NT2/D1 (cell line): ENCODE measurements around the gene TGM1.
"Not testable (repeated sequence)": the region's sequence is repeated elsewhere in the genome, so short reads cannot be mapped to it uniquely, and the experiment has no call there.

Experiments
- DNase-seq: peaks from one replicate; pipeline ENCODE4 v3.0.0-alpha.2; 2011; ENCODE audit warnings: low read depth, low spot score
- H3K27me3 ChIP-seq: 2 replicates; pipeline ENCODE4 v1.6.0; 2011; ENCODE audit warnings: mild to moderate bottlenecking; ENCODE audit not compliant: insufficient read length, insufficient read depth
- H3K36me3 ChIP-seq: 2 replicates; pipeline ENCODE4 v1.6.1; 2011; ENCODE audit warnings: mild to moderate bottlenecking, low read length, mixed read lengths; ENCODE audit not compliant: insufficient read depth, insufficient read length
- H3K4me1 ChIP-seq: 2 replicates; pipeline ENCODE4 v1.5.1; 2011; ENCODE audit not compliant: insufficient read depth, insufficient read length
- H3K4me3 ChIP-seq: 2 replicates; pipeline ENCODE4 v1.5.1; 2011; ENCODE audit warnings: low read depth; ENCODE audit not compliant: insufficient read length
- H3K9ac ChIP-seq: 2 replicates; pipeline ENCODE4 v1.6.0; 2011; ENCODE audit warnings: low read depth; ENCODE audit not compliant: insufficient read length
- H3K9me3 ChIP-seq: 2 replicates; pipeline ENCODE4 v1.5.1; 2011; ENCODE audit warnings: mild to moderate bottlenecking, low read length; ENCODE audit not compliant: insufficient read depth
- SUZ12 ChIP-seq: IDR thresholded peaks from 2 replicates; pipeline ENCODE4 v1.6.1; 2011; ENCODE audit not compliant: insufficient read length, insufficient read depth; ENCODE audit errors: extremely low read depth
- YY1 ChIP-seq: IDR thresholded peaks from 2 replicates; pipeline ENCODE4 v1.6.1; 2011; ENCODE audit not compliant: insufficient read length, insufficient read depth
- ZNF274 ChIP-seq: IDR thresholded peaks from 2 replicates; pipeline ENCODE4 v1.6.1; 2011; ENCODE audit warnings: mild to moderate bottlenecking, low read depth, low read length

The TGM1 gene

GRCh38 chr14:24233538-24233866, 29.5 kb downstream of the TGM1 start:
- TF ChIP-seq YY1, result no peak
- no peak for TF ChIP-seq SUZ12
- TF ChIP-seq ZNF274, result no peak
- H3K9me3 ChIP-seq, result no peaks in the 10 kb centered on the region

DNA sequence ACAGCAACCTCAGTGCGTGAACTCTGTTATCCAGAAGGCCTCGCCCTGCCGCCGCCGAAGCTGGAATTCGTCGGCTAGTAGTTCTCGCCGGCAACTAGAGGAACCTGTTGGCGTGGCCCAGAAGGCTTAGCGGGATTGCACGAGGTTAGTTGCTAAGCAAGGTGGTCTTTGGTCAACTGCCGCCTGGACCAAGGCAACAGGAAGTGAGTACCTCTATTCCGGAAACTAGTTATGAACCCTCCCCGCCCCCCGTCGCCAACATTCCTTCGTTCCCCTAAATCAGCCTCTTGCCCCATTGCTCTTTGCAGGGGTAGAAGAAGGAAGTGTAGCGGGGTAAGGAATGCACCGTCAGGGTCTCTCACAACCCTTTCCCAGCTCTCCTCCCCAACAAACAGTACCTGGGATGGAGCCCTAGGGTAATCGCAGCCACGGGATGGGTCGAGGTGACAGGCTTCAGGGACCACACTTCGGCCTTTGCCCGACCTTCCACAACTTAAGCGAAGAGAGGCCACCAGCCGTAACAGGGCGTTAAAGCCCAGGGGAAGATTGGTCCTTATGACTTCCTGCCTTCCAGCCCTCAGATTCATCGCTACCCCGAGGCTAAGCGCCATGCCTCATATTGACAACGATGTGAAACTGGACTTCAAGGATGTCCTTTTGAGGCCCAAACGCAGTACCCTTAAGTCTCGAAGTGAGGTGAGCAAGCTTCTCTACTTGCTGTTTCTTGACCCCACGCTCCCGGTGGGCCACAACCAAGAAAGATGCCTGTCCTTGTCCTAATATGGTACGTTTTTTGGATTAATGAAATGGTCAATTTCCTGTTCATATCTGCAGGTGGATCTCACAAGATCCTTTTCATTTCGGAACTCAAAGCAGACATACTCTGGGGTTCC, 30.1 kb downstream of the TGM1 start, which contains the start of gene GMPR2:
GMPR2 (plus strand) TSS at position 285 of the 893 bp plus-strand sequence; CDS start at position 610, 325 bp downstream.
- H3K9ac ChIP-seq, result peak within 1 kb of the TSS; percentile 95
- no peaks in the 10 kb centered on the region for H3K27me3 ChIP-seq
- no peak for TF ChIP-seq SUZ12
- TF ChIP-seq YY1, result no peak
- H3K9me3 ChIP-seq, result no peaks in the 10 kb centered on the region
- no peaks in the 10 kb centered on the region for H3K4me1 ChIP-seq
- peaks cover 53% of the 10 kb centered on the region for H3K36me3 ChIP-seq
- peak within 1 kb of the TSS; percentile 92 for H3K4me3 ChIP-seq
- no peak for DNase-seq

More at GRCh38 chr14:24233538-24233866, 29.5 kb downstream of the TGM1 start:
- Histone ChIP-seq H3K9ac (peak overlapping the region; percentile 83), H3K36me3 (peaks cover 54% of the 10 kb centered on the region), H3K4me1 (no peaks in the 10 kb centered on the region), H3K27me3 (no peaks in the 10 kb centered on the region), H3K4me3 (peak overlapping the region; percentile 92)
- no peak for DNase-seq

DNA sequence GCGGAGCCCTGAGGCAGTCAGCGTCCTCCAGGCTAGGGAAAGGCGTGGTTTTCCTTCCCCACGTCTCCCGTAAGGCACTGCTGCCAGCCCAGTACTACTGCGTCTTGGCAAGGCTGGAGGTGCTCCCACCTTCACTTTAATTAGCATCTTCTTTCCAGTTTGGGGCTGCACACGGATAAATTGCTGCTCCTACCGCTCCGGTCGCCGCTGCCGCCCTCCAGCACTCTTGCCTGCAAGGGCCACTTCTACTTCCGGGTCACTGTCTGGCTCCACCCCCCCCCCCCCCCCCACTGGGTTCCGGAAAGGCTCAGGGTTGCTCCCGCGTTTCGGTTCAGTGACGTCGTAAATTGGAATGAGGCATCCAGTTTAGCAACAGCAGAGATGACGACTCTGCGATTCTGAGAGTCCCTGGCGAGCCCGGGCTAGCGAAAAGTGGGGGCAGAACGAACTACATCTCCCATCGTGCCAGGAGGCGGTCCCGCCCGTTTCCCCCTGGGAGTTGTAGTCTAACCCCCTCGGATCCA, 30.8 kb downstream of the TGM1 start, which contains the start of gene NEDD8:
NEDD8 (minus strand) TSS at position 247 of the 524 bp plus-strand sequence; CDS start at position 147, 100 bp downstream.
- TF ChIP-seq ZNF274, result no peak
- TF ChIP-seq YY1, result no peak
- TF ChIP-seq SUZ12, result no peak
- no peaks in the 10 kb centered on the region for H3K4me1 ChIP-seq
- H3K27me3 ChIP-seq, result no peaks in the 10 kb centered on the region
- peak within 1 kb of the TSS; percentile 92 for H3K4me3 ChIP-seq
- no peaks in the 10 kb centered on the region for H3K9me3 ChIP-seq
- DNase-seq, result peak; percentile 70
- H3K36me3 ChIP-seq, result peaks cover 47% of the 10 kb centered on the region
- H3K9ac ChIP-seq, result peak within 1 kb of the TSS; percentile 95

DNA sequence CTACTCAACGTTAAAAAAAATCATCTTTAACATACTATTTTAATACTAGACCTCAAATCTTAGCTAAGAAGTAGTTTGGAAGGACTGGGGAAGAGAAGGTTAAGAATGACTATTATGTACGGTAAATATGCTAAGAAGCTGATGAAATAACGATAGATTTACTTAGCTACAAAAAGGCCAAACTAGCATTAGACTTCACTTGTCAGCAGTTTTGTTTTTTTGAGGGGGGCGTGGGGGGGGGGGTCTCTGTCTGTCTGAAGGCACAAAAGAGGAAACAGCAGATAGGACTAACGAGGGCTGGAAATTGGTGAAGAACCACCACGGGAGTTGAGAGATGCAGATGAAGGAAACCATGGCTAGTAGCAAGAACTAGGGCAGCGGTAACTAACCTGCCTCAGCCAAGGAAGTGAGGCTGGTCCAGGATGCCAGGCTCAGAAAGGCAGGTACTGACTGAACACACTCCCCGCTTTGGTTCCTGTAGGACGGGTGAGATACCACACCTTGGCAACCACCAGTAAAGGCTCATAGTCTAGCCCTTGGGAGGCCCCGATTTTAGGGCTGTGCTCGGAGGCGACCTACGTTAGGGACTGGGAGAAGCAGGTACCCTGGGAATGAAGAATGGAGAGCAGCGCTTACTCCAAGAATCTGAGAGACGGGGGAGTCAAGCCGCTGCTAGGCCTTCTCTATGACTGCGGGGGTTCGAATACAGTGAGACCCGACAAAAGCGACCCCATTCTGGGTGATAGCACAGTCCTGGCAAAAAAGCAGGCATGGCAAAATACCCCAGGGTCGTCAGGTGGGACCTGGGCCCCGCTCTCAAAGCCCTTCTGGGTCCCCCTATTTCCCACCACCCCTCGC, 31.5 kb downstream of the TGM1 start:
- Histone ChIP-seq H3K27me3 (no peaks in the 10 kb centered on the region), H3K9me3 (no peaks in the 10 kb centered on the region), H3K4me1 (no peaks in the 10 kb centered on the region), H3K4me3 (peak overlapping the region; percentile 92), H3K36me3 (peaks cover 40% of the 10 kb centered on the region), H3K9ac (peak overlapping the region; percentile 95)
- no peak for DNase-seq
- no peak for TF ChIP-seq SUZ12

DNA sequence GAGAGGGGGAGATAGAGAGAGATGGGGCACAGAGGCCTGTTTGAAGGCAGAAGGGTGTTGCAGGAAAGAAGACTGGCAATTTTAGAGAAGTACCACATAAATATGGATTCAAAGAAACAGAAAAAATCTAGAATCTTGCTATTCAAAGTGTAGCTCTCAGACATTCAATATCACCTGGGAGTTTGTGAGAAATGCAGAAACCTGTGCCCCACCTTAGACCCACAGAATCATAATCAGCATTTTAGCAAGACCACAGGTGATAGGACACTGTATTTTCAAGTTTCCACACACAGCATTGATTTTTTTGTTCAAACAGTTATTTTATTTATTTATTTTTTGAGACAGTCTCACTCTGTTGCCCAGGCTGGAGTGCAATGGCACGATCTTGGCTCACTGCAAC, 34.1 kb downstream of the TGM1 start:
- Histone ChIP-seq H3K9me3 (no peaks in the 10 kb centered on the region), H3K4me1 (no peaks in the 10 kb centered on the region), H3K27me3 (no peaks in the 10 kb centered on the region), H3K36me3 (peaks cover 20% of the 10 kb centered on the region), H3K9ac (no peak overlapping the region), H3K4me3 (no peak overlapping the region)
- TF ChIP-seq SUZ12 (no peak), YY1 (no peak), ZNF274 (no peak)
- DNase-seq, result no peak

DNA sequence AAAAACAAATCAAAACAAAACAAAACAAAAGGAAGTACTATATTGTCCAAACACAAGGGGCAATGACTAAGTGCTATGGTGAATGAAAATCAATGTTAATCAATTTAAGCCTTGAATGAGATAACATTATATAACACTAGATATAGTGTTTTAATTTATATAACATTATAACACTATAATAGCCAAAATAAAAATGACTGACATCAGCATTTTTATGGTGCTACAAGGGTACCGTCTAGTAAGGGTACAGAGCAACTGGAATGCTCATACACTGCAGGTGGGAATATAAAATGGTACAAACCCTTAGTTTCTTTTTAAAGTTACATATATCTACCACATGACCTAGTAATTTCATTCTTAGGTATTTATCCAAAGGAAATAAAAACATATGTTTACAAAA, 36.5 kb downstream of the TGM1 start:
- Histone ChIP-seq H3K9ac (no peak overlapping the region), H3K27me3 (no peaks in the 10 kb centered on the region), H3K9me3 (no peaks in the 10 kb centered on the region), H3K36me3 (peaks cover 20% of the 10 kb centered on the region), H3K4me1 (no peaks in the 10 kb centered on the region), H3K4me3 (no peak overlapping the region)
- DNase-seq, result no peak
- no peak for TF ChIP-seq ZNF274

GRCh38 chr14:24224618-24225071, 38.3 kb downstream of the TGM1 start:
- TF ChIP-seq ZNF274 (no peak), SUZ12 (no peak), YY1 (no peak)
- Histone ChIP-seq H3K9me3 (no peaks in the 10 kb centered on the region), H3K27me3 (no peaks in the 10 kb centered on the region), H3K36me3 (peaks cover 19% of the 10 kb centered on the region), H3K9ac (no peak overlapping the region), H3K4me1 (no peaks in the 10 kb centered on the region), H3K4me3 (no peak overlapping the region)
- DNase-seq, result no peak

DNA sequence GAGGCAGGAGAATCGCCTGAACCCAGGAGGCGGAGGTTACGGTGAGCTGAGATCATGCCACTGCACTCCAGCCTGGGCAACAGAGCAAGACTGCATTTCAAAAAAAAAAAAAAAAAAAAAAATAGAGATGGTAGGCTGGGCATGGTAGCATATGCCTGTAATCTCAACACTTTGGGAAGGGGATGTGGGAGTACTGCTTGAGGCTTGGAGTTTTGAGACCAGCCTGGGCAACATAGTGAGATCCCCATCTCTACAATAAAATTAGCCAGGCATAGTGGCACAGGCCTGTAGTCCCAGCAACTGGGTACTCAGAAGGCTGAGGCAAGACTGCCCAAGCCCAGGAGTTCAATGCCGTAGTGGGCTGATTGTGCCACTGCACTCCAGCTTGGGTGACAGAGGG, 40.0 kb downstream of the TGM1 start:
- not testable (repeated sequence) for DNase-seq, H3K4me1 ChIP-seq, H3K9ac ChIP-seq, H3K4me3 ChIP-seq, H3K27me3 ChIP-seq, H3K9me3 ChIP-seq
- H3K36me3 ChIP-seq, result peaks cover 11% of the 10 kb centered on the region
